GM12878 (cell line): Measurements from ENCODE around the gene RHCE. TPM values are rescaled to one million over a fixed set of nuclear protein-coding genes. Genes with fewer than 3 reads are reported as not detected.

Experiments
- ATAC-seq: fragments of 200-7000 bp; cut with Tn5 transposase; 3 replicates; pipeline ENCODE4 v1.9.1; 2020; ENCODE audit warnings: mild to moderate bottlenecking, moderate library complexity
- BruUV-seq: library from RNA; stranded (reverse); fragments of 400-500 nt; replicated peaks from 2 replicates; lab custom pipeline; 2021; lab: Mats Ljungman, UMichigan
- CTCF ChIA-PET: fragments of 300-600 bp; sonication (Branson Sonifier 250); formaldehyde crosslinking; extraction: SDS; loops from one replicate; lab custom pipeline; 2021; ENCODE audit warnings: inconsistent platforms; lab: Yijun Ruan, JAX
- POLR2A ChIA-PET: fragments of 350-600 bp; formaldehyde crosslinking; extraction: SDS; loops from one replicate; lab custom pipeline; 2021; ENCODE audit warnings: inconsistent platforms; lab: Charles Lee
- RAD21 ChIA-PET: fragments of 300-600 bp; sonication (Branson Sonifier 250); formaldehyde crosslinking; loops from one replicate; lab custom pipeline; 2023; ENCODE audit warnings: antibody characterized with exemption; ENCODE audit not compliant: unreplicated experiment; lab: Charles Lee
- SMC1A ChIA-PET: fragments of 300-600 bp; sonication (Branson Sonifier 250); formaldehyde crosslinking; loops from one replicate; lab custom pipeline; 2023; ENCODE audit not compliant: unreplicated experiment, uncharacterized antibody; lab: Charles Lee
- DNase-seq: peaks from one replicate; pipeline ENCODE4 v3.0.0-alpha.2; 2011; ENCODE audit warnings: low read depth, low spot score
- FAIRE-seq: peaks from 3 replicates; lab custom pipeline; 2011; peaks lifted over from hg19 to GRCh38; lab: Jason Lieb, UNC
- H2AFZ ChIP-seq: 2 replicates; pipeline ENCODE4 v1.6.0; 2011; ENCODE audit warnings: low read depth, low read length, control low read depth; ENCODE audit not compliant: control insufficient read depth
- H3K27ac ChIP-seq: 2 replicates; pipeline ENCODE4 v1.5.1; 2011; ENCODE audit warnings: control low read depth; ENCODE audit not compliant: control insufficient read depth, insufficient read depth
- H3K27me3 ChIP-seq, 2 experiments: replicated peaks in 1 of 2; 2 replicates each; pipeline versions ENCODE4 v1.6.0 to v1.6.1; 2011; ENCODE audit warnings: low read length in 1 of 2; ENCODE audit not compliant: control insufficient read depth in 2 of 2, insufficient read depth in 2 of 2
- H3K36me3 ChIP-seq, 2 experiments: 2 replicates each; pipeline ENCODE4 v1.5.1; 2011; ENCODE audit warnings: low read length in 1 of 2; ENCODE audit not compliant: control insufficient read depth in 2 of 2, insufficient read depth in 2 of 2
- H3K4me1 ChIP-seq: 2 replicates; pipeline ENCODE4 v1.6.1; 2011; ENCODE audit warnings: mild to moderate bottlenecking, low read length, moderate library complexity, mixed read lengths; ENCODE audit not compliant: control insufficient read depth, insufficient read depth
- H3K4me2 ChIP-seq: 2 replicates; pipeline ENCODE4 v1.6.0; 2011; ENCODE audit warnings: control low read depth; ENCODE audit not compliant: control insufficient read depth, insufficient read depth
- H3K4me3 ChIP-seq: fragments of 200-600 bp; sonication (generic); 2 replicates; pipeline ENCODE4 v1.5.1; 2016
- H3K79me2 ChIP-seq: 2 replicates; pipeline ENCODE4 v1.6.0; 2011; ENCODE audit warnings: low read length; ENCODE audit not compliant: control insufficient read depth, insufficient read depth
- H3K9ac ChIP-seq: 2 replicates; pipeline ENCODE4 v1.8.0; 2011; ENCODE audit warnings: low read length, control low read depth, mixed read lengths; ENCODE audit not compliant: control insufficient read depth, insufficient read depth
- H3K9me3 ChIP-seq: replicated peaks from 3 replicates; pipeline ENCODE4 v1.5.1; 2011; ENCODE audit warnings: mild to moderate bottlenecking, low read length; ENCODE audit not compliant: control insufficient read depth, insufficient read depth
- H4K20me1 ChIP-seq: 2 replicates; pipeline ENCODE4 v1.6.0; 2011; ENCODE audit not compliant: control insufficient read depth, insufficient read depth
- CREB1 ChIP-seq: IDR thresholded peaks from 2 replicates; pipeline ENCODE4 v1.6.1; 2012; ENCODE audit warnings: low read depth, mild to moderate bottlenecking, inconsistent platforms
- CUX1 ChIP-seq: IDR thresholded peaks from 2 replicates; pipeline ENCODE4 v1.6.1; 2012; ENCODE audit warnings: improper control_type of control experiment, low read depth, low read length; ENCODE audit not compliant: insufficient replicate concordance
- DPF2 ChIP-seq: fragments of 450-650 bp; IDR thresholded peaks from 2 replicates; pipeline ENCODE4 v1.6.1; 2017; ENCODE audit warnings: mild to moderate bottlenecking
- EED ChIP-seq: sonication (generic); IDR thresholded peaks from 2 replicates; pipeline ENCODE4 v1.6.1; 2016; ENCODE audit warnings: antibody characterized with exemption, low read depth
- NRF1 ChIP-seq: conservative IDR thresholded peaks from 2 replicates; pipeline ENCODE4 v1.6.1; 2011; ENCODE audit warnings: mild to moderate bottlenecking, low read depth, low read length, improper control_type of control experiment
- REST ChIP-seq: IDR thresholded peaks from 2 replicates; pipeline ENCODE4 v1.6.1; 2012; ENCODE audit warnings: mild to moderate bottlenecking, low read depth, low read length
- WGBS: methylation state at CpG from one replicate; pipeline ENCODE4 v1.1.6; 2016; ENCODE audit warnings: low lambda C conversion rate; ENCODE audit not compliant: insufficient replicate concordance, insufficient coverage; ENCODE audit errors: missing lambda C conversion rate; 5-methylcytosine and 5-hydroxymethylcytosine counted together
- in situ Hi-C: fragments of 300-500 bp; cut with MboI; formaldehyde crosslinking; loops from 9 replicates; pipeline ENCODE4 v1.14.3; 2018; ENCODE audit warnings: mixed read lengths
- intact Hi-C: fragments of 100-400 bp; cut with micrococcal nuclease; formaldehyde crosslinking; loops from one replicate; pipeline ENCODE4 v1.14.2; 2022; ENCODE audit not compliant: unreplicated experiment
- polyA plus RNA-seq, 11 experiments: library from polyadenylated mRNA; depleted of rRNA in 4 of 11; unstranded in 6 of 11; stranded (reverse) in 5 of 11; fragments of >200 nt; fragmentation: Nextera tagmentation in 4 of 11; fragmentation: Illumina TruSeq in 1 of 11; extraction: Ambion mirVana in 4 of 11; extraction: Trizol in 1 of 11; gene quantifications; 1 replicate in 1 of 11; 2 replicates in 10 of 11; pipeline versions ENCODE4 v1.2.1 to v1.2.3, GENCODE V29; 2011 to 2016; ENCODE audit warnings: inconsistent platforms in 2 of 11, missing spikeins in 2 of 11, low read depth in 1 of 11
- total RNA-seq, 4 experiments: library from RNA; depleted of rRNA in 3 of 4; stranded (reverse); fragments of >200 nt in 3 of 4; fragmentation: Illumina TruSeq in 1 of 4; extraction: Trizol in 1 of 4; gene quantifications; 2 replicates each; pipeline versions ENCODE4 v1.2.1 to v1.2.3, GENCODE V29; 2013 to 2021

Gene RHCE
- total and polyA plus RNA-seq, 10 of the 15 experiments (the other 5 are each of a cell fraction or from before 2014, with no cell fraction given), result 0.06 to 0.41 (median 0.22) TPM; not detected in 2

GRCh38 chr1:25437672-25438071, 17.0 kb upstream of the RHCE start (continued):
- TF ChIP-seq CUX1, result no peak

GRCh38 chr1:25435397-25436108, 14.9 kb upstream of the RHCE start:
- H3K4me3 ChIP-seq, result peak overlapping the region; percentile 59
- H2AFZ ChIP-seq, result no peak overlapping the region
- H4K20me1 ChIP-seq, result no peaks in the 10 kb centered on the region
- FAIRE-seq (peak; percentile 76), DNase-seq (peak; percentile 43), ATAC-seq (peak; percentile 46)
- H3K27ac ChIP-seq, result peak overlapping the region; percentile 22; the same call in 1 of the 2 replicates
- intact Hi-C loops, result no loop called here
- ChIA-PET CTCF (interaction anchor here (0.6 to 6.9 kb wide), 10 partner anchors 9 to 1400 kb away, joined by 3 to 37 read pairs (median 4); no protein-coding TSS in a partner anchor), RAD21 (interaction anchor here (0.8 to 8.1 kb wide), 4 partner anchors 12 to 43 kb away, joined by 3 to 67 read pairs (median 14); no protein-coding TSS in a partner anchor), POLR2A (interaction anchor here (1.0 to 3.9 kb wide), 7 partner anchors 12 to 42 kb away, joined by 3 to 19 read pairs (median 4); no protein-coding TSS in a partner anchor), SMC1A (interaction anchor here (0.5 to 8.1 kb wide), 10 partner anchors 8 to 704 kb away, joined by 3 to 78 read pairs (median 10); no protein-coding TSS in a partner anchor)
- peaks cover 13% of the 10 kb centered on the region for H3K4me1 ChIP-seq
- H3K9me3 ChIP-seq, result no peaks in the 10 kb centered on the region
- peaks cover 51% of the 10 kb centered on the region for H3K79me2 ChIP-seq
- no TSS peak for BruUV-seq
- H3K4me2 ChIP-seq, result peak overlapping the region; percentile 76
- 0 out of 4 replicates have a peak, but pooled peaks cover 0 to 2% of the 10 kb centered on the region in 2 experiments for H3K36me3 ChIP-seq
- in situ Hi-C loops, result no loop called here
- H3K27me3 ChIP-seq, result no peaks in the 10 kb centered on the region
- no peak overlapping the region; the same call in 1 of the 2 replicates for H3K9ac ChIP-seq
- WGBS, result 0% methylated on average over 4 of the region's 4 CpGs
- TF ChIP-seq DPF2, result 0 out of 2 replicates have a peak, but pooled peaks have one; percentile 40
- no peak for TF ChIP-seq NRF1
- no peak for TF ChIP-seq EED
- no peak for TF ChIP-seq CREB1
- TF ChIP-seq REST, result no peak
